SH-SY5Y (cell line): ENCODE results near the gene GARIN1A.

Experiments used
- GATA2 ChIP-seq: IDR thresholded peaks from 2 replicates; pipeline ENCODE4 v1.6.1; 2011; ENCODE audit warnings: mild to moderate bottlenecking, low read depth, low read length
- GATA3 ChIP-seq: IDR thresholded peaks from 2 replicates; pipeline ENCODE4 v1.6.1; 2011; ENCODE audit warnings: low read depth, mild to moderate bottlenecking, low read length, moderate library complexity

GRCh38 chr7:128691227-128691626 lies 19.1 kb downstream of the GARIN1A start:
- TF ChIP-seq GATA2 (no peak), GATA3 (no peak)
